Kidney (tissue), 14 donors: Measurements from ENCODE around the gene FDX2. TPM values are rescaled to one million over a fixed set of nuclear protein-coding genes. Genes with fewer than 3 reads are reported as not detected.

Experiments used
- DNase-seq, 5 donors: peaks; one replicate each; pipeline ENCODE4 v3.0.0-alpha.2; 2013 to 2020
- FAIRE-seq: peaks from 2 replicates; lab custom pipeline; 2012; peaks lifted over from hg19 to GRCh38; lab: Jason Lieb, UNC
- H3K27ac ChIP-seq, 2 donors: one replicate each; pipeline ENCODE4 v1.7.0; 2013; ENCODE audit warnings: low read depth in 2 of 2, low read length in 2 of 2, inconsistent platforms in 1 of 2
- H3K27me3 ChIP-seq: one replicate; pipeline ENCODE4 v1.7.1; 2013; ENCODE audit warnings: low read length, inconsistent platforms; ENCODE audit not compliant: control insufficient read depth, insufficient read depth
- H3K36me3 ChIP-seq, 3 donors: one replicate each; pipeline versions ENCODE4 v1.7.0 to v1.7.1; 2013; ENCODE audit warnings: low read length in 3 of 3, control low read depth in 1 of 3, inconsistent platforms in 1 of 3; ENCODE audit not compliant: insufficient read depth in 3 of 3, control insufficient read depth in 2 of 3
- H3K4me1 ChIP-seq, 3 donors: one replicate each; pipeline versions ENCODE4 v1.7.0 to v1.7.1; 2013; ENCODE audit warnings: low read length in 3 of 3, inconsistent platforms in 1 of 3, low read depth in 1 of 3; ENCODE audit not compliant: control insufficient read depth in 2 of 3, insufficient read depth in 2 of 3
- H3K4me3 ChIP-seq, 3 donors: one replicate each; pipeline versions ENCODE4 v1.7.0 to v1.8.1; 2013; ENCODE audit warnings: low read length in 3 of 3, control low read depth in 1 of 3, inconsistent platforms in 1 of 3
- H3K9ac ChIP-seq, 3 donors: one replicate each; pipeline versions ENCODE4 v1.7.0 to v1.7.1; 2013; ENCODE audit warnings: low read length in 3 of 3, control low read depth in 1 of 3, inconsistent platforms in 1 of 3
- H3K9me3 ChIP-seq, 3 donors: one replicate each; pipeline versions ENCODE4 v1.7.0 to v1.7.1; 2013; ENCODE audit warnings: low read length in 3 of 3, control low read depth in 1 of 3, inconsistent platforms in 1 of 3; ENCODE audit not compliant: control insufficient read depth in 2 of 3, insufficient read depth in 1 of 3
- CTCF ChIP-seq: IDR thresholded peaks from 3 replicates; pipeline ENCODE4 v1.5.1; 2012; ENCODE audit warnings: mild to moderate bottlenecking, moderate library complexity, borderline replicate concordance; ENCODE audit not compliant: insufficient read depth; ENCODE audit errors: extremely low read depth
- intact Hi-C: fragments of 100-400 bp; cut with DNase I; formaldehyde crosslinking; loops from one replicate; pipeline ENCODE4 v1.11.1; 2022
- polyA plus RNA-seq: library from polyadenylated mRNA; stranded (reverse); fragments of 350-450 nt; fragmentation: Illumina TruSeq; extraction: RNeasy Lipid Tissue Mini Kit (QIAGEN cat#74804); gene quantifications from one replicate; pipeline ENCODE4 v1.2.3, GENCODE V29; 2014; ENCODE audit warnings: low read depth, low replicate concordance; ENCODE audit not compliant: insufficient read depth
- total RNA-seq: library from RNA; stranded (reverse); fragmentation: NEBNext Ultra II Directional; extraction: Animal tissue kit (Norgen Biotek cat#: 25700); gene quantifications from one replicate; pipeline ENCODE4 v1.2.1, GENCODE V29; 2021
- donor health status: control.
- donor health status: control.
- donor health status: control.
- donor health status: control.
- donor health status: control.
- donor health status: DM: yes; HTN: yes; CAD: no.
- donor health status: Normal renal cell carcinoma (clear cell type).

FDX2 gene
- total and polyA plus RNA-seq, 2 donors from 2014 or later = 20.1 to 88.4 TPM

GRCh38 chr19:10332158-10332964 is 16.5 kb upstream of the FDX2 start:
- intact Hi-C loops = no loop called here
- no peak for FAIRE-seq
- no peak for TF ChIP-seq CTCF

GRCh38 chr19:10329555-10329954 is 13.7 kb upstream of the FDX2 start:
- H3K9me3 ChIP-seq = no peaks in the 10 kb centered on the region
- H3K36me3 ChIP-seq = peaks cover 4 to 23% (median 14%) of the 10 kb centered on the region in 3 donors
- no peak overlapping the region for H3K9ac ChIP-seq
- H3K27me3 ChIP-seq = no peaks in the 10 kb centered on the region
- H3K27ac ChIP-seq = no peak overlapping the region
- FAIRE-seq = no peak
- no peak overlapping the region for H3K4me3 ChIP-seq
- no peak for TF ChIP-seq CTCF
- H3K4me1 ChIP-seq = peaks cover 0 to 19% (median 6%) of the 10 kb centered on the region in 3 donors
- DNase-seq = no peak
- intact Hi-C loops = no loop called here

More at GRCh38 chr19:10332158-10332964, 16.5 kb upstream of the FDX2 start:
- Histone ChIP-seq H3K4me1 (peaks cover 0 to 21% (median 6%) of the 10 kb centered on the region in 3 donors), H3K4me3 (peak overlapping the region; percentile 71 to 98 (median 86)), H3K27me3 (no peaks in the 10 kb centered on the region), H3K27ac (peak overlapping the region; percentile 80 to 86), H3K9me3 (no peaks in the 10 kb centered on the region), H3K9ac (peak overlapping the region; percentile 0 to 76 (median 61)), H3K36me3 (peaks cover 4 to 18% (median 11%) of the 10 kb centered on the region in 3 donors)
- DNase-seq = peak in 1 of 5 donors; percentile 57

GRCh38 chr19:10328558-10329429 is 13.0 kb upstream of the FDX2 start:
- FAIRE-seq (no peak), DNase-seq (no peak)
- peaks cover 4 to 23% (median 14%) of the 10 kb centered on the region in 3 donors for H3K36me3 ChIP-seq
- H3K4me1 ChIP-seq = peaks cover 0 to 12% (median 6%) of the 10 kb centered on the region in 3 donors
- no peaks in the 10 kb centered on the region for H3K27me3 ChIP-seq
- H3K9ac ChIP-seq = no peak overlapping the region
- no peak overlapping the region for H3K4me3 ChIP-seq
- no peak overlapping the region for H3K27ac ChIP-seq
- TF ChIP-seq CTCF = no peak
- H3K9me3 ChIP-seq = no peaks in the 10 kb centered on the region
- intact Hi-C loops = no loop called here
